ENCODE data around the gene ADRA2B.

DNA sequence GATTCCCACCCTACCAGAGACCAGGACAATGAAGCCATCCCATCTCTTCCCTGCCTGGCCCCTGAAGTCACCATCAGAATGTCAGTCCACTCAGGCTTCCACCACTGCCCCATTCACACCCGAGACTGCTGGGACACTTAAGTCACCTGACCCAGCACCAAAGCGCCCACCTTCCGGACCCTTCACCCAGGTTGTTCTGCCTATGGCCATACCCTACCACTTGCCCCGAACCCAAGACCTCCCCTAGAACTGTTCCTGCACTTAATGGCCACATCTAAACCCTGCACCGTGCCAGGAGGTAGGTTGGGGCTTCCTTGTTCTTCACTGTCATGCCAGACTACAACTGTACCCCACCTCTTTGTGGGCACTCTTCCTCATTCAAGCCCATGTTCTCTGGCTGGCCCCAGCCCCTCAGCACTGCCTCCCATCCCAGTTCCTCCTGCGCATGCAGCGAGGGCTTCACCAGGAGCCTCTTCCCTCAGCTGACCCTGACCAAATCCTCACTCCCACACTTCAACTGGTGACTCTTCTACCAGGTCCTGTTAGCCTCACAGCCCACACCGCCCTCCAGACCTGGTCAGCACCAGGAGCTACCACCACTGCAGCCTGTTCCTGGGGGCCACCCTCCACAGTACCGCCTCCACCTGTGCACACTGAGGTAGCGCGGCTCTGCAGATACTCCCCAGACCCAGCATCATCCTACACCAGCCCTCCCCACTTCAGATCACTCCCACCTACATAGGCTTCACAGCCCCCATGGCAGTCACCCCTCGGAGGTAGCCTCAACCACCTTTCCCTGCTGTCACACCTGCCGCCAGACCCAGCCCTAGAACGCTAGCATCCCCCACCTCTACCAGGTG, 8.3 kb upstream of the ADRA2B start:
- no peak for TF ChIP-seq POLR2A (IDR thresholded peaks at IDR 0.05)
- TF ChIP-seq, protein P1, sequence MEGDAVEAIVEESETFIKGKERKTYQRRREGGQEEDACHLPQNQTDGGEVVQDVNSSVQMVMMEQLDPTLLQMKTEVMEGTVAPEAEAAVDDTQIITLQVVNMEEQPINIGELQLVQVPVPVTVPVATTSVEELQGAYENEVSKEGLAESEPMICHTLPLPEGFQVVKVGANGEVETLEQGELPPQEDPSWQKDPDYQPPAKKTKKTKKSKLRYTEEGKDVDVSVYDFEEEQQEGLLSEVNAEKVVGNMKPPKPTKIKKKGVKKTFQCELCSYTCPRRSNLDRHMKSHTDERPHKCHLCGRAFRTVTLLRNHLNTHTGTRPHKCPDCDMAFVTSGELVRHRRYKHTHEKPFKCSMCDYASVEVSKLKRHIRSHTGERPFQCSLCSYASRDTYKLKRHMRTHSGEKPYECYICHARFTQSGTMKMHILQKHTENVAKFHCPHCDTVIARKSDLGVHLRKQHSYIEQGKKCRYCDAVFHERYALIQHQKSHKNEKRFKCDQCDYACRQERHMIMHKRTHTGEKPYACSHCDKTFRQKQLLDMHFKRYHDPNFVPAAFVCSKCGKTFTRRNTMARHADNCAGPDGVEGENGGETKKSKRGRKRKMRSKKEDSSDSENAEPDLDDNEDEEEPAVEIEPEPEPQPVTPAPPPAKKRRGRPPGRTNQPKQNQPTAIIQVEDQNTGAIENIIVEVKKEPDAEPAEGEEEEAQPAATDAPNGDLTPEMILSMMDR (IDR thresholded peaks at IDR 0.05), result no peak
- no peak for TF ChIP-seq POLR2AphosphoS5 (IDR thresholded peaks at IDR 0.05)
- TF ChIP-seq EP300 (IDR thresholded peaks at IDR 0.05), result no peak

All from upper lobe of left lung (tissue), 4 donors.